MCF 10A (cell line): Measurements from ENCODE around the gene MMUT. TPM values are rescaled to one million over a fixed set of nuclear protein-coding genes. Genes with fewer than 3 reads are reported as not detected.

Source experiments
- BruUV-seq: library from RNA; stranded (reverse); fragments of 400-500 nt; replicated peaks from 2 replicates; lab custom pipeline; 2021; lab: Mats Ljungman, UMichigan
- CTCF ChIA-PET: fragments of 300-600 bp; sonication (Branson Sonifier 250); formaldehyde crosslinking; extraction: SDS; loops from one replicate; lab custom pipeline; 2021; ENCODE audit warnings: antibody characterized with exemption, inconsistent platforms; lab: Yijun Ruan, JAX
- POLR2A ChIA-PET: fragments of 300-600, 350-650 bp; sonication (Branson Sonifier 250); formaldehyde crosslinking; extraction: SDS; loops from one replicate; lab custom pipeline; 2020; ENCODE audit warnings: antibody characterized with exemption, inconsistent platforms; lab: Yijun Ruan, JAX
- DNase-seq: peaks from one replicate; pipeline ENCODE4 v3.0.0-alpha.2; 2018; ENCODE audit not compliant: unreplicated experiment
- H3K27ac Mint-ChIP-seq: one replicate; pipeline ENCODE4 v1.8.0; 2022; ENCODE audit warnings: mild to moderate bottlenecking, low read depth, mixed read lengths; ENCODE audit not compliant: unreplicated experiment
- H3K27me3 Mint-ChIP-seq: one replicate; pipeline ENCODE4 v1.8.0; 2022; ENCODE audit warnings: mixed read lengths; ENCODE audit not compliant: insufficient read depth, unreplicated experiment
- H3K36me3 Mint-ChIP-seq: one replicate; pipeline ENCODE4 v1.8.0; 2022; ENCODE audit warnings: mild to moderate bottlenecking, moderate library complexity, mixed read lengths; ENCODE audit not compliant: insufficient read depth, unreplicated experiment
- H3K4me1 Mint-ChIP-seq: one replicate; pipeline ENCODE4 v1.8.0; 2022; ENCODE audit warnings: mixed read lengths; ENCODE audit not compliant: insufficient read depth, unreplicated experiment
- H3K4me3 Mint-ChIP-seq: one replicate; pipeline ENCODE4 v1.8.0; 2022; ENCODE audit warnings: mild to moderate bottlenecking, moderate library complexity, mixed read lengths; ENCODE audit not compliant: unreplicated experiment
- H3K9me3 Mint-ChIP-seq: one replicate; pipeline ENCODE4 v1.8.0; 2022; ENCODE audit warnings: mixed read lengths; ENCODE audit not compliant: unreplicated experiment
- CTCF ChIP-seq: fragments of 200-600 bp; IDR thresholded peaks from one replicate; pipeline ENCODE4 v1.8.0; 2022; ENCODE audit warnings: antibody characterized with exemption, mild to moderate bottlenecking; ENCODE audit not compliant: unreplicated experiment
- intact Hi-C: fragments of 100-400 bp; cut with micrococcal nuclease; formaldehyde crosslinking; loops from 2 replicates; pipeline ENCODE4 v1.14.1; 2022
- total RNA-seq: library from RNA; stranded (reverse); gene quantifications from 2 replicates; pipeline ENCODE4 v1.2.3, GENCODE V29; 2022

The MMUT gene
- total RNA-seq, 1 experiment from 2014 or later: 17.8 TPM

- Mint-ChIP-seq H3K27me3 (no peaks in the 10 kb centered on the region), H3K4me1 (peaks cover 19% of the 10 kb centered on the region), H3K4me3 (peak overlapping the region; percentile 96), H3K27ac (peak overlapping the region; percentile 99), H3K9me3 (no peaks in the 10 kb centered on the region), H3K36me3 (peaks cover 17% of the 10 kb centered on the region)
- intact Hi-C loops: loop anchor here (2.0 kb wide), 1 partner anchor 143 kb away; no protein-coding TSS in a partner anchor
- ChIA-PET POLR2A (interaction anchor here (0.7 kb wide), 1 partner anchor 82 kb away, joined by 3 read pairs; no protein-coding TSS in a partner anchor), CTCF (no interaction called here)
- DNase-seq: no peak
- TF ChIP-seq CTCF: no peak
- TSS peak; percentile 79 for BruUV-seq
Observed at GRCh38 chr6:49463612-49463967, 537 bp upstream of the MMUT start.

- DNase-seq: no peak
- ChIA-PET POLR2A (interaction anchor here (0.7 to 1.1 kb wide), 9 partner anchors 9 to 1763 kb away, joined by 3 to 5 read pairs (median 4); partner anchors contain the start of gene C6orf141), CTCF (interaction anchor here (0.6 to 3.9 kb wide), 5 partner anchors 10 to 219 kb away, joined by 3 to 25 read pairs (median 4); no protein-coding TSS in a partner anchor)
- Mint-ChIP-seq H3K4me3 (peak overlapping the region; percentile 96), H3K9me3 (no peaks in the 10 kb centered on the region), H3K27me3 (no peaks in the 10 kb centered on the region), H3K27ac (peak overlapping the region; percentile 99), H3K36me3 (peaks cover 27% of the 10 kb centered on the region), H3K4me1 (peaks cover 14% of the 10 kb centered on the region)
- TF ChIP-seq CTCF: no peak
- BruUV-seq: TSS peak; percentile 67
- intact Hi-C loops: loop anchor here (2.0 kb wide), 1 partner anchor 144 kb away; no protein-coding TSS in a partner anchor
Observed at GRCh38 chr6:49462599-49462926, 490 bp downstream of the MMUT start.

- POLR2A ChIA-PET: interaction anchor here (0.7 to 1.1 kb wide), 9 partner anchors 9 to 1762 kb away, joined by 3 to 5 read pairs (median 4); partner anchors contain the start of gene C6orf141
- intact Hi-C loops: loop anchor here (2.0 kb wide), 1 partner anchor 145 kb away; no protein-coding TSS in a partner anchor
Observed at GRCh38 chr6:49462071-49462470, 982 bp downstream of the MMUT start.

GRCh38 chr6:49457771-49458170 lies 5.3 kb downstream of the MMUT start:
- Mint-ChIP-seq H3K9me3 (no peaks in the 10 kb centered on the region), H3K4me1 (peaks cover 7% of the 10 kb centered on the region), H3K36me3 (peaks cover 47% of the 10 kb centered on the region), H3K27ac (no peak overlapping the region), H3K27me3 (no peaks in the 10 kb centered on the region), H3K4me3 (no peak overlapping the region)
- no peak for DNase-seq
- ChIA-PET POLR2A (no interaction called here), CTCF (interaction anchor here (0.7 kb wide), 1 partner anchor 1670 kb away, joined by 3 read pairs; no protein-coding TSS in a partner anchor)
- intact Hi-C loops: no loop called here
- no TSS peak for BruUV-seq
- no peak for TF ChIP-seq CTCF

More at GRCh38 chr6:49462071-49462470, 982 bp downstream of the MMUT start:
- H3K4me3 Mint-ChIP-seq: peak overlapping the region; percentile 96
- H3K36me3 Mint-ChIP-seq: peaks cover 32% of the 10 kb centered on the region
- peak overlapping the region; percentile 99 for H3K27ac Mint-ChIP-seq
- H3K9me3 Mint-ChIP-seq: no peaks in the 10 kb centered on the region
- H3K27me3 Mint-ChIP-seq: no peaks in the 10 kb centered on the region
- DNase-seq: no peak
- BruUV-seq: no TSS peak
- H3K4me1 Mint-ChIP-seq: peaks cover 13% of the 10 kb centered on the region
- CTCF ChIA-PET: interaction anchor here (0.6 to 3.9 kb wide), 5 partner anchors 9 to 220 kb away, joined by 3 to 25 read pairs (median 4); no protein-coding TSS in a partner anchor
- TF ChIP-seq CTCF: no peak
